Astrocyte (in vitro differentiated cells and primary cell): ENCODE data around the gene ATN1.

Experiments used
- CTCF ChIP-seq: IDR thresholded peaks from 2 replicates; pipeline ENCODE4 v1.5.1; 2011; ENCODE audit warnings: low read depth, mild to moderate bottlenecking, inconsistent platforms, low read length, moderate library complexity; ENCODE audit not compliant: insufficient read depth
- EZH2 ChIP-seq: IDR thresholded peaks from 2 replicates; pipeline ENCODE4 v1.6.1; 2012; ENCODE audit warnings: mild to moderate bottlenecking, low read length, inconsistent platforms; ENCODE audit not compliant: insufficient read depth

- TF ChIP-seq CTCF, result no peak
- no peak for TF ChIP-seq EZH2
Observed at GRCh38 chr12:6943389-6943721, 15.6 kb downstream of the ATN1 start.
